Spinal cord (tissue), 10 donors: ENCODE data around the gene LIMK1. TPM values are rescaled to one million over a fixed set of nuclear protein-coding genes. Genes with fewer than 3 reads are reported as not detected.

ENCODE experiments used
- DNase-seq, 6 donors: peaks; one replicate each; pipeline versions ENCODE4 v3.0.0 to v3.0.0-alpha.2; 2013 to 2015; ENCODE audit warnings: low spot score in 6 of 6, low read depth in 4 of 6
- H3K27ac ChIP-seq: one replicate; pipeline ENCODE4 v1.5.1; 2013; ENCODE audit warnings: low read depth, low read length, control low read depth
- H3K27me3 ChIP-seq: one replicate; pipeline ENCODE4 v1.6.1; 2013; ENCODE audit warnings: low read length; ENCODE audit not compliant: control insufficient read depth, insufficient read depth
- H3K36me3 ChIP-seq: one replicate; pipeline ENCODE4 v1.6.1; 2013; ENCODE audit warnings: low read length; ENCODE audit not compliant: control insufficient read depth, insufficient read depth
- H3K4me1 ChIP-seq: one replicate; pipeline ENCODE4 v1.6.1; 2013; ENCODE audit warnings: low read length; ENCODE audit not compliant: control insufficient read depth, insufficient read depth
- H3K4me3 ChIP-seq: one replicate; pipeline ENCODE4 v1.5.1; 2013; ENCODE audit warnings: low read depth, low read length, control low read depth
- H3K9me3 ChIP-seq: one replicate; pipeline ENCODE4 v1.6.1; 2013; ENCODE audit warnings: low read length; ENCODE audit not compliant: control insufficient read depth, insufficient read depth
- WGBS: methylation state at CpG from one replicate; pipeline ENCODE4 v1.1.5; 2013; ENCODE audit warnings: missing lambda C conversion rate; ENCODE audit not compliant: insufficient coverage; 5-methylcytosine and 5-hydroxymethylcytosine counted together
- polyA plus RNA-seq, 2 donors: library from polyadenylated mRNA; unstranded; fragments of 120-200 nt; gene quantifications; one replicate each; pipeline ENCODE4 v1.2.1, GENCODE V29; 2013; ENCODE audit not compliant: insufficient read length in 2 of 2
- total RNA-seq, 2 donors: library from RNA; depleted of rRNA in 1 of 2; stranded (reverse); fragments of 120-200 nt in 1 of 2; fragments of >200 nt in 1 of 2; gene quantifications; one replicate each; pipeline versions ENCODE4 v1.2.3 to v1.2.4, GENCODE V29; 2013 to 2014
- donor health status: healthy.

Gene LIMK1
- total and polyA plus RNA-seq, 4 donors: 26.3 to 81.5 (median 58.5) TPM

DNA sequence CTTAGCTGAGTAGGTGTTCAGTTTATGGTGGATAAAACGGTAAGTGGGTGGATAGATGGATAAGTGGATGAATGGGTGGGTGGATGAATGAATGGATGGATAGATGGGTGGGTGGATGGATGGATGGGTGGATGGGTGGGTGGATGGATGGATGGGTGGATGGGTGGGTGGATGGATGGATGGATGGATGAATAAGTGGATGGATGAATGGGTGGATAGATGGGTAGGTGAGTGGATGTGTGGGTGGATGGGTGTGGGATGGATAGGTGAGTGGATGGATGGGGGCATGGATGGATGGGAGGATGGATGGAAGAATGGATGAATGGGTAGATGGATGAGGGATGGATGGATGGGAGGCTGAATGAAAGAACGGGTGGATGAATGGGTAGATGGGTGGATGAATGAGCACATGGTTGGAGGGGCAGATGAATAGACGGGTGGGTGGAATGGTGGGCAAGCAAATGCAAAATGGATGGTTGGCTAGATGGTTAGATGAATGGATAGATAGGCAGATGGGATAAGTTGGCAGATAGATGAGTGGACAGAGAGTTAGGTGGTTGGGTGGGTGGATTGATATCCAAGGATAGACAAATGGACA is 29.9 kb upstream of the LIMK1 start:
- WGBS: 92% methylated on average over 3 of the region's 3 CpGs
- Histone ChIP-seq H3K27ac (no peak overlapping the region), H3K9me3 (no peaks in the 10 kb centered on the region), H3K4me1 (peaks cover 4% of the 10 kb centered on the region), H3K4me3 (no peak overlapping the region), H3K36me3 (peaks cover 74% of the 10 kb centered on the region), H3K27me3 (no peaks in the 10 kb centered on the region)
- DNase-seq: no peak

GRCh38 chr7:74056096-74056915 is 27.3 kb upstream of the LIMK1 start:
- Histone ChIP-seq H3K27me3 (no peaks in the 10 kb centered on the region), H3K4me1 (no peaks in the 10 kb centered on the region), H3K4me3 (no peak overlapping the region), H3K36me3 (peaks cover 70% of the 10 kb centered on the region), H3K9me3 (no peaks in the 10 kb centered on the region), H3K27ac (no peak overlapping the region)
- DNase-seq: no peak
- WGBS: 77% methylated on average over 23 of the region's 26 CpGs

DNA sequence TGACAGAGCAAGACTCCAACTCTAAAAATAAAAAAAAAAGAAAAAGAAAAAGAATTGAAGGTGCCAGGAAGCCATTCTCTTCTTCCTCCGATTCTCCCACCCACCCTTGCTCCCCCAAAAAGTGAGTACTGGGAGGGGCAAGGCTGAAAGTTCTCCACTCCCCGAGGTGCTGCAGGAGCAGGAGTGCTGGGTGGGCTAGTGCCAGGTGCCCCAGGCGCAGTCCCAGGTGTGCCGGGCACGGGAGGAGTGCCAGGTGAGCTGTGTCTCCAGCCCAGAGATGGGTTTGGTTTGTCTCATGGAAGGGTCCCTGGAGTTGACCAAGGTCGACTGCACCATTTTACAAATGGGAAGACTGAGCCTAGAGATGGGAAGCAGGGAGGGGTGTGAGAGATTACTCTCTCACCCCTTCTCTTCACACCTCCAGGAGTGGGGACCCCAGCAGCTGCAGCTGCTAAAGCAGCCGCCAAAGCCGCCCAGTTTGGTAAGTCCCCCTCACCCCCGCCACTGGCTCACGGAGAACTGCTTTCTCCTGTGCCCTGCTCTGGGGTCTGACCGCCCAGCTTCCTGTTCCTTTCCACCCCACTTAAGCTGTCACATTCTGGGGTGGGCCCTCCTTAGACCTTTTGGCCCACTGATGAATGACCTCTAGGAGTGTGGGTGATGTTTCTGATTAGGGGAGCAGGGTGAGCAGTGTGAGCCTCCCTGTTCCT is 26.2 kb upstream of the LIMK1 start:
- 87% methylated on average over 8 of the region's 11 CpGs for WGBS

GRCh38 chr7:74057987-74058386 is 25.6 kb upstream of the LIMK1 start:
- 100% methylated on average over 1 of the region's 1 CpG for whole genome bisulfite sequencing

More for the DNA sequence above, 26.2 kb upstream of the LIMK1 start:
- Histone ChIP-seq H3K9me3 (no peaks in the 10 kb centered on the region), H3K36me3 (peaks cover 70% of the 10 kb centered on the region), H3K4me3 (no peak overlapping the region), H3K27ac (no peak overlapping the region), H3K4me1 (peaks cover 8% of the 10 kb centered on the region), H3K27me3 (no peaks in the 10 kb centered on the region)
- no peak for DNase-seq

GRCh38 chr7:74058486-74058885 is 25.1 kb upstream of the LIMK1 start:
- Histone ChIP-seq H3K36me3 (peaks cover 72% of the 10 kb centered on the region), H3K9me3 (no peaks in the 10 kb centered on the region), H3K27ac (no peak overlapping the region), H3K27me3 (no peaks in the 10 kb centered on the region), H3K4me1 (peaks cover 9% of the 10 kb centered on the region), H3K4me3 (no peak overlapping the region)
- DNase-seq: no peak
- WGBS: 94% methylated on average over 5 of the region's 7 CpGs

More at GRCh38 chr7:74057987-74058386, 25.6 kb upstream of the LIMK1 start:
- Histone ChIP-seq H3K36me3 (peaks cover 71% of the 10 kb centered on the region), H3K9me3 (no peaks in the 10 kb centered on the region), H3K4me3 (no peak overlapping the region), H3K27ac (no peak overlapping the region), H3K27me3 (no peaks in the 10 kb centered on the region), H3K4me1 (peaks cover 9% of the 10 kb centered on the region)
- no peak for DNase-seq

- no peak for DNase-seq
- Histone ChIP-seq H3K27me3 (no peaks in the 10 kb centered on the region), H3K9me3 (no peaks in the 10 kb centered on the region), H3K36me3 (peaks cover 71% of the 10 kb centered on the region), H3K4me1 (peaks cover 9% of the 10 kb centered on the region), H3K27ac (no peak overlapping the region), H3K4me3 (no peak overlapping the region)
- WGBS: 60% methylated on average over 1 of the region's 2 CpGs
Measured at GRCh38 chr7:74059037-74059436, 24.6 kb upstream of the LIMK1 start.

- 78% methylated on average over 19 of the region's 21 CpGs for WGBS
- Histone ChIP-seq H3K4me3 (no peak overlapping the region), H3K9me3 (no peaks in the 10 kb centered on the region), H3K27me3 (no peaks in the 10 kb centered on the region), H3K4me1 (peaks cover 9% of the 10 kb centered on the region), H3K36me3 (peaks cover 72% of the 10 kb centered on the region), H3K27ac (no peak overlapping the region)
- DNase-seq: no peak
Measured at GRCh38 chr7:74059681-74060588, 23.7 kb upstream of the LIMK1 start.

DNA sequence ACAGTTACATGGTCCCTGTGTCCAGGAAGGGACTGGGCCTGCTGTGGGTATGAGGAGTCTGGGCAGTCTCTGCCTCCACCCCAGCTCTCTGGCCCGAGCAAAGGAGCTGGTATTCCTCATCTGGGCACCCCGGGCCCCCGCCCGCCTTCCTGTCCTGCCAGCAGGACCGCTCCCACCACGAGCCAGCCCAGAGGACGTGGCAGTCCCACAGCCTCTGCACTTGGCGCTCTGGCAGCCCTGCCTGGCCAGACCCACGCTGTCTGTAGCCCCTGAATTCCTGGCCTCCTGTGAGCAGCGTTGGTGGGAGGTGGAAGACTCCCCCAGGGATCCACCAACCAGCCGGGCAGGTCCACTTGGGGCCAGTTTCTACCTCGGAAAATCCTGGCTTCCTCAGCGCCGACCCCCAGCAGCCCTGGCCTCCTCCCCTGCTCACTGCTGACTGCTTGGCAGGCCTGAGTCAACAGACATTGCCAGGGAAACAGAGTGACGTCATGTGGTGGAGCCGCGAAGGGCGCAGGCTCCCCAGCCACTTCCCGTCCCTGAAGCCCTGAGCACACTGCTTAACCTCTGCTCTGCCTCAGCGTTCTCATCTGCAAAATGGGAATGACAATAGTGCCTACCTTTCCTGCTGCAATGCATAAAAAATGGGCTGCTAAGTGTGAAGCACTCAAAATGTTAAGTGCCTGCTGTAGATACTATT is 21.6 kb upstream of the LIMK1 start:
- 51% methylated on average over 18 of the region's 20 CpGs for WGBS
- peaks cover 76% of the 10 kb centered on the region for H3K36me3 ChIP-seq
- peak in 2 of 6 donors; percentile 15 to 78 for DNase-seq
- H3K4me3 ChIP-seq: peak overlapping the region; percentile 5
- H3K27me3 ChIP-seq: no peaks in the 10 kb centered on the region
- H3K4me1 ChIP-seq: peaks cover 9% of the 10 kb centered on the region
- peak overlapping the region; percentile 64 for H3K27ac ChIP-seq
- no peaks in the 10 kb centered on the region for H3K9me3 ChIP-seq
